HG02588 (cell line): ENCODE data around the gene NLRP5.
"Not testable (repeated sequence)": the region's sequence is repeated elsewhere in the genome, so short reads cannot be mapped to it uniquely, and the experiment has no call there.

Source experiments
- ATAC-seq: cut with Tn5 transposase; IDR thresholded peaks from one replicate; pipeline ENCODE4 v1.9.1; 2021; ENCODE audit warnings: mild to moderate bottlenecking, moderate library complexity; ENCODE audit not compliant: unreplicated experiment

The NLRP5 gene

DNA sequence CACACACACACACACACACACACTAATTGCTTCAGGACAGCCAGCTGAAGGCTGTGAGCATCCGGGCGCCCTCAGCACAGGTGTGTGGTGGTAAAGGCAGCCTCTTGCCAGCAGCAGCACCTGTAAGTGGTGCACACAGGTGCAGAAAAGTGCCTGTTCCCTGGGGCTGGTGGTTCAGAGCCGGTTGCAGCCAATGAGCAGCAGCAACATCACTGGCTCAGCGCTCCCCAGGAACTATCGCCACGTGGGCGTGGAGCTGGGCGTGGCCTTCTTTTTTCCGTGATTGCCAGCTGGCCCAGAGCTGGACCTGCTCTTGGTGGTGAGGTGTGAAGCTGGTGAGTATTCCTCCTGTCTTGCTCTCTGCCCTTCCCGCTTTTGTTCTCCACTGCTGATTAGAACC lies at the start of gene NLRP5:
Gene NLRP5 (plus strand): TSS at position 289 of the 400 bp plus-strand sequence.
- no peak for ATAC-seq

DNA sequence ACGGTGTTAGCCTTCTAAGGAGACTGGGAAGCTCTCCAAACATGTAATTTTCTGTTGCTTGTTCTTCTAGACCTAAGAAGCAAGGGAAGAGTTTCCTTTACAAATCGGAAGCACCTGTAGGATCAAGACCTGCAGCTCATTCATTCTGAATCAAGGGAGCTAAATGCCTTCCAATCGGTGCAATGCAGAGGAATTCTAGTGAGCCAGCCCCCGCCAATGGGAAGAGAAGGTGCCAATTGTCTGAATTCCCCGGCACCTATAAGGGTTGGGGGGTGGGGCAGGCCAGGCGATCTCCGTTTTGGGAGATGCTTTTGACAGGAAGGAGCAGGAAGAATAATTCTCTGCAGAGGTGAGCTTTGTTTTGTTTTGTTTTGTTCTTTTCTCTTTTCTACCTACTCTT lies 47.4 kb upstream of the NLRP5 start:
- ATAC-seq = no peak

DNA sequence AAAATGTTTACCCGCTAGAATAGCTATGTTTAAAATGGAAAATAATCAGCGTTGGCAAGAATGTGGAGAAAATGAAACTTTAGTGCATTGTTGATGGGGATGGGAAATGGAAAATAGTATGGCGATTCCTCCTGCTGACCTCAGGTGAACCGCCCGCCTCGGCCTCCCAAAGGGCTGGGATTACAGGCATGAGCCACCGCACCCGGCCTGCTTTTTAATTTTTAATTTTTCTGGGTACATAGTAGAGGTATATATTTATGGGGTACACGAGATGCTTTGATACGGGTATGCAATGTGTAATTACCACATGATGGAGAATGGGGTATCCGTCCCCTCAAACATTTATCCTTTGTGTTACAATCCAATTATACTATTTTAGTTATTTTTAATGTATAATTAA lies 46.3 kb upstream of the NLRP5 start:
- no peak for ATAC-seq

DNA sequence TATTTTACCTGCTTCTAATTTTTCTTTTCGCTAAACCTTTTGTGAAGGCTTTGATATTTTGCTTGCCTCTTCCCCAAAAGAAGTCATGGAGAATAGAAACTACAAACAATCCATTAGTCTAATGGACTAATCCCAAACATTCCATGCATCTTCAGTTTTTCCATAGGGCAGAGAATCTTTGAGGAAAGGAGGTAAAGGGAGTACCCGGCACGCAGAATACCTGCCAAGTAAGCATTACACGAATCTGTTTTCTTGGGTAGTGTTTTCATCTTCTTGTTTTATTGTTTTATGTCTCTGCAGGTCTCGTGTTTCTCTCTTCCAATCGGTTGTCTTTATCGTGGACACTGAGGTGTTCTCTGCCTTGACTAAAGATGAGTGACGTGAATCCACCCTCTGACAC lies 39.0 kb upstream of the NLRP5 start, which contains the start of gene NLRP8:
Gene NLRP8 (plus strand): TSS at position 301 of the 400 bp plus-strand sequence.
- no peak for ATAC-seq

DNA sequence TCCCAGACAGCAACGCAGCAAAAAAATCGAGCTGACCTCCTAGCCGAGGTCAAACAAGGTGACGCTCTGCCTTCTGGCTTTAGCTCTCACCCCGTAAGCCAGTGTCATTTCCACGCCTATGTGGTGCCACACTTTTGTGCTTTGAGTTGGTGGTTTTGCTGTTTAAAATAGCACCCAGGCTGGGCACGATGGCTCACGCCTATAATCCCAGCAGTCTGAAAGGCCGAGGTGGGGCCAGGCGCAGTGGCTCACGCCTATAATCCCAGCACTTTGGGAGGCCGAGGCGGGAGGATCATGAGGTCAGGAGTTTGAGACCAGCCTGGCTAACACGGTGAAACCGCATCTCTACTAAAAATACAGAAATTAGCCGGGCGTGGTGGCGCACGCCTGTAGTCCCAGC lies 36.0 kb upstream of the NLRP5 start:
- not testable (repeated sequence) for ATAC-seq

DNA sequence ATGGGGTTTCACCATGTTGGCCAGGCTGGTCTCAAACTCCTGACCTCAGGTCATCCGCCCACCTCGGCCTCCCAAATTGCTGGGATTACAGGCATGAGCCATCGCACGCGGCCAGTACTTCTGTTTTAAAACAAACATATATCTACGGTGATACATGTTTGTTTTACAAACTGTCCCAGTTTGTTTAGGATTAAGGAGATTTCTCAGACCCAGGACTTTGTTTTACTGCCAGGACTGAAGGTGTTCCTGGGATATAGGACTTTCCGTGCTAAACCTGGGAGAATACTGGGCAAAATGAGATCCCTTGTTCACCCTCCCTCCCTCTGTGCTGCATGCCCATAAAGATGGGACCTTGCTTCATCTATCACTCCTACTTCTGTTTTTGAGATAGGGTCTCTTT lies 30.1 kb upstream of the NLRP5 start:
- ATAC-seq = no peak

DNA sequence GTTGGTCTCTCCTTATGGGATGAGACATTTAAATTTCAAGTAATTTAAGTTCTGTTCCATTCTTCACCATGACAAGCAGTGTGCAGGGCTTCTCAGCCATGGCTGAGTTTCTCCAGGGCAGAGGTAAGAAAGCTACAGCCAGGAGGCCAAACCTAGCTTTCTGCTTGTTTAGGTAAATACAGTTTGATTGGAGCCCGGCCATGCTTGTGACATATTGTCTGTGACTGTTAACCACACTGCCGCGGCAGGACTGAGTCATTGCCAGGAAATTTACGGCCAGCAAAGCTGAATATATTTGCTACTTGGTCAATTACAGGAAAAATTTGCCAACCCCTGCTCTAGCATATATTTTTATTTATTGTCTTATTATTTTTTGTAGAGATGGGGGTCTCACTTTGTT lies 28.2 kb upstream of the NLRP5 start:
- no peak for ATAC-seq

DNA sequence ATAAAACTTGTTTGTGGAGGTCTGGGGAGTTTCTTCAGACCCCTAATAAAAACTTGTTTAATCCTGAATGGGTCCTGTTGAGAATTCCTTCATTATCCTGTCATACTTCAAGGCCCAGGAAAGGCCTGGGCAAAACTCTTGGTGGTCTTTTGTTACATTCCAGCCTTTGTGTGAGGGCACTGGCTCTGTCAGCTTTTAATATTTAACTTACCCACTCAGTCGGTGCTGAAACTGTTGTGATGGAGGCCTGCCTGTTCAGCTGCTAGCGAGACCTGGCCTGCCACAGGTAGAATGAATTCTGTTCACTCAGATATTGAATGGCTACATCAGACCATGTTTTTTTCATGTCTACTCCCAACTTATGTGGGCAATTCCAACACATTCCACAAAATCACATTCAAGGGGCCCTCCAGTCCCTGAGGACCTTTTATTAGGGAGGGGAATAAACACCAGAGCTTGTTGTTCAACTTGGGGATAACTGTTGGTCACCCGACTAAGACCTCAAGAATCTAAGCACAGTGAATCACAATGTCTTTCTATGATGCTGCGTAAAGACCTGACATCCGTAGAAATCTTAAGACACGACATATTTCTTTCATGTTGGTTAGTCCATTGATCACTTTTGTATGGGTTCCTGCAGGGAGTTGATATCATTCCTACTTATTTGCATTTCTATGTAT lies 26.4 kb upstream of the NLRP5 start:
- no peak for ATAC-seq

DNA sequence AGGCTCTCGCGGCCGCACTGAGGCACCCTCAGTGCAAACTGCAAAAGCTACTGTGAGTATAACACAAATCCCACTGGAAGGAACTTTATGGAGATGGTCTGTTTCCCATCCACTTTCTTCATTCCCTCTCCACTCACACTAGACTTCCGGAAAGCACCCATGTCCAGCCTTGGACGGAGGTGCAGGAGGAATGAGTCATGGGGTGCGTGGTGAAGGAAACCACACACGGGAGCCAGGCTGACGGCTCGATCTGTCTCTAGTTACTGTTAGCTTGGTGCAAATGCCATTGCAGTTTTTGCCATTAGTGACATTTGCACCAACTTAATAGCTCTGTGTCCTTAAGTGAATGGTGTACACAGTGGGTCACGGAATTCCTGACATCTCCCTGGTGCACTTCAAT lies 24.4 kb upstream of the NLRP5 start:
- no peak for ATAC-seq

DNA sequence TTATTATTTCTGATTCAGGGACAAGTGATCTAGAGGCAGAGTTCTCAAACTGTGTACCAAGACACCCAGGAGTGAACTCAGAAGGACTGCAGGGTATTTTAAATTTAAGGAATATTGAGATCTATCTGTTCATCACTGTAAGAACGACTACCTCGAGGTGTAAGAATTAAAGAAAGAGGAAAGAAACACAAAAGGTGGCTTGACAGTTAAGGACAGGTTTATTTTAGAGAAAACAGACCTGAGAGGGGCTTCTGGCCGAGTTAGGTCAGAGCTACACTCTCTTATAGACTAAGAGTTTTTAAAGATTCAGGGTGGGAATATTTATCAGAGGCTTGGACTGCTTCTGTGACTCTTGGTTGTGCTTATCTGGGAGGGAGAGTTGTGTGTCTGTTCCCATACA lies 12.6 kb upstream of the NLRP5 start:
- ATAC-seq = no peak

DNA sequence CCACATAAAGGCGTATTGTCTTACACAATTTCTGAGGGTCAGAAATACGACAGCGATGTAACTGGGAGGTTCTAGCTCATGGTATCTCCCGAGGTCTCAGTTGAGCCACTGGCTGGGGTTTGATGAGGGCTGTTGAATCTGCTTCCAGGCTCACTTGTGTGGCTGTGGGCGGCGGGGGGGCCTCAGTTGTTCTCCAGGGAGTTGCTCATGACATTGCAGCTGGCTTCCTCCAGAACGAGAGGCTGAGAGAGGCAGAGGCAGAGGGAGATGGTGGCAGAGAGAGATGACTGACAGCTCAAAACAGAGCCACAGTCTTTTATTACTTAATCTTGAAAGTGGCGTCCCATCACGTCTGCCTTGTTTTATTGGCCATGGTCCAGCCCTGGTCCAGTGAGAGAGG lies 6.2 kb upstream of the NLRP5 start:
- no peak for ATAC-seq

DNA sequence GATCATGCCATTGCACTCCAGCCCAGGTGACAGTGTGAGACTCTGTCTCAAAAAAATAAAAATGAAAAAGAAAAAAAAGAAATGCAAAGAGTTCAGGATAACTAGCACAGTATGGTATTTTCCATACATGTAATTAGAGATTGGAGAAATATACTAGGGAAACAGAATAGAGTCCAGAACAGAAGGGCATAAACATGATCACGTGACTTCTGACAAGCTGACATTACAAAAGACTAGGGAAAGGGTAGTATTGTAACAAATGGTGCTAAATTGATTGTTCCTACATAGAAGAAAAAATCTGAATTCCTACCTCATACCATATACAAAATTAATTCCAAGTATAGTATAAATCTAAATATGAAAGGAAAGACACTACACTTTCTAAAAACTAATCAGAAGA lies 1.3 kb upstream of the NLRP5 start:
- ATAC-seq = no peak

DNA sequence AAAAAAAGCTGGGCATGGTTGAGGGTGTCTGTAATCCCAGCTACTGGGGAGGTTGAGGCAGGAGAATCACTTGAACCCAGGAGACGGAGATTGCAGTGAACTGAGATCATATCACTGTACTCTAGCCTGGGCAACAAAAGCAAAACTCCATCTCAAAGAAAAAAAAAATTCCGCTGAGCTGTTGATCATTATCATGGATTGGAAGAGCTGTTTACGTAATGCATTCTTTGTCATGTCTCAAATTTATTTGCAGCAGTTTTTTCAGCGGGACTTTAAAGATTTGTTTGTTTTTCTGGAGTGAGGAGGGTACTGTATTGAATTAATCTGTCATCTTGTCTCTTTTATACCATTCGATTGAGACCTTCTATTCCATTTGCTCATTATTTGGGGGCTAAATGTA lies 4.3 kb downstream of the NLRP5 start:
- no peak for ATAC-seq

DNA sequence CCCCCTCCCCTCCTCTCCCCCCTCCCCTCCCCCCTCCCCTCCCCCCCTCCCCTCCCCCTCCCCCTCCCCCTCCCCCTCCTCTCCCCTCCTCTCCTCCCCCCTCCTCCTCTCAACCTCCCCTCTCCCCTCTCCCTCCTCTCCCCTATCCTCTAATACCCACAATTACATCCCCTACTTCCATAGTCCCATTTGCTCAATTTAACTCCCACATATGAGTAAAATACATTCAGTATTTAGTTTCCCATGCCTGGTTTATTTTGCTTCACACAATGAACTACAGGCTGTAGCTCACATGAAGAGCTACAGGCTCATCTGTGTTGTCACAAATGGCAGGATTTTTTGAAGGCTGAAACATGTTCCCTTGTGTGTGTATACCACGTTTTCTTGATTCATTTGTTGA lies 6.9 kb downstream of the NLRP5 start:
- no peak for ATAC-seq

DNA sequence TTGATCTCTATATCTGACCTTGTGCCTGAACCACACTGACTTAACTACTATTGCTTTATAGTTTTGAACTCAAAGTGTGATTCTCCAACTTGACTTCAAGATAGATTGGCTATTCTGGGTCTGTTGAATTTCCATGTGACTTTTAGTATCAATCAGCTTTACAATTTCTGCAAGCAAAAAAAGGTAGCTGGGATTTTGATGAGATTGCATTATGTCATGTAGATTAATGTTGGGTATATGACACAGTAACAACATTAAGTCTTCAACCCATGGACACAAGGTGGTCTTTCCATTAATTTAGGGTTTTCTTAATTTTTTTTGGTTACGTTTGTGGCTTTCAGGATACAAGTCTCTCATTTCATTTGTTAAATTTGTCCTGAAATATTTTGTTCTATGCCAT lies 28.2 kb downstream of the NLRP5 start:
- ATAC-seq = no peak

DNA sequence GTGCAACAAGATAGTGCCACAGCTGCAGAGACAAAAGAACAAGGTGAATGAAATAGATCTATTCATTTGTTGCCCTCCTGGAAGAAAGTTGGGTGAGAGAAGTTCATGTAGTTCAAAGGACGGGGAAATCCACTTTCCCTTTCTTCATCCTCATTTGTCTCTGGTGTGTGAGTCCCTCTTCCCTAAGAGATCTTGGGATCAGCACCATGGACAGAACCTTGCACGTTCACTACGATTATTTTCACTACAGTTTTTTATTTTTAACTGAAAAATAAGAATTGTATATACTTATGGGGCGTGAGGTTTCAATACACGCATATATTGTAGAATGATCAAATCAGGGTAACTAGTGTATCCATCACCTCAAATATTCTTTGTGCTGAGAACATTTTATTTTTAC lies 29.2 kb downstream of the NLRP5 start:
- no peak for ATAC-seq

DNA sequence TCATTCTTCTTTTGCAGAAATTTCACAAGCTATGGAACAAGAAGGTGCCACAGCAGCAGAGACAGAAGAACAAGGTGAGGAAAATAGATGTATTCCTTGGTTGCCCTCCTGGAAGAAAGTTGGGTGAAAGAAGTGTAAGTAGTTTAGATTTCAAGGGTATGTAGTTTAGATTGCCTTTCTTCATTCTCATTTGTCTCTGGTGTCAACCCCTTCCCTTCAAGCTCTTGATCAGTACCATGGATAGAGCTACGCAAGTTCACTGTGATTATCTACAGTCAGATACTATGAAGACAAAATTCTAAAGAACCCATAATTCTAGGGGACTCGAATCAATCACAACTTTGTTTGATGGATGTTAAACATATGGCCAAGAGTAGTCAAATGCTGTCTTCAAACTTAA lies 32.8 kb downstream of the NLRP5 start:
- ATAC-seq = not testable (repeated sequence)

DNA sequence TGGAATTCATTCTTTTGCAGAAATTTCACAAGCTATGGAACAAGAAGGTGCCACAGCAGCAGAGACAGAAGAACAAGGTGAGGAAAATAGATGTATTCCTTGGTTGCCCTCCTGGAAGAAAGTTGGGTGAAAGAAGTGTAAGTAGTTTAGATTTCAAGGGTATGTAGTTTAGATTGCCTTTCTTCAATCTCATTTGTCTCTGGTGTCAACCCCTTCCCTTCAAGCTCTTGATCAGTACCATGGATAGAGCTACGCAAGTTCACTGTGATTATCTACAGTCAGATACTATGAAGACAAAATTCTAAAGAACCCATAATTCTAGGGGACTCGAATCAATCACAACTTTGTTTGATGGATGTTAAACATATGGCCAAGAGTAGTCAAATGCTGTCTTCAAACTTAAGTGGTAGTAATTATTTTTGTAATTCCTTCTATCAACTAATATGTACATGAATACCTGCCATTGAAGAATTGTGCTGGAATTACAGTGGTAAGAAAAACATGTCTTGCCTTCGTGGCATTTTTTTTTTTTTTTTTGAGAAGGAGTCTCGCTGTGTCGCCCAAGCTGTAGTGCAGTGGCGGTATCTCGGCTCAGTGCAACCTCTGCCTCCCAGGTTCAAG lies 33.9 kb downstream of the NLRP5 start:
- not testable (repeated sequence) for ATAC-seq

DNA sequence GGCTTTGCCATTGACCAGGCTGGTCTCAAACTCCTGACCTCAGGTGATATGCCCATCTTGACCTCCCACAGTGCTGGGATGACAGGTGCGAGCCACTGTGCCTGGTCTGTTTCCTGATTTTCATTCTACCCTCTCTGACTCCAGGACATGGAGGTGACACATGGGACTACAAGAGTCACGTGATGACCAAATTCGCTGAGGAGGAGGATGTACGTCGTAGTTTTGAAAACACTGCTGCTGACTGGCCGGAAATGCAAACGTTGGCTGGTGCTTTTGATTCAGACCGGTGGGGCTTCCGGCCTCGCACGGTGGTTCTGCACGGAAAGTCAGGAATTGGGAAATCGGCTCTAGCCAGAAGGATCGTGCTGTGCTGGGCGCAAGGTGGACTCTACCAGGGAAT lies 40.2 kb downstream of the NLRP5 start:
- ATAC-seq = no peak

DNA sequence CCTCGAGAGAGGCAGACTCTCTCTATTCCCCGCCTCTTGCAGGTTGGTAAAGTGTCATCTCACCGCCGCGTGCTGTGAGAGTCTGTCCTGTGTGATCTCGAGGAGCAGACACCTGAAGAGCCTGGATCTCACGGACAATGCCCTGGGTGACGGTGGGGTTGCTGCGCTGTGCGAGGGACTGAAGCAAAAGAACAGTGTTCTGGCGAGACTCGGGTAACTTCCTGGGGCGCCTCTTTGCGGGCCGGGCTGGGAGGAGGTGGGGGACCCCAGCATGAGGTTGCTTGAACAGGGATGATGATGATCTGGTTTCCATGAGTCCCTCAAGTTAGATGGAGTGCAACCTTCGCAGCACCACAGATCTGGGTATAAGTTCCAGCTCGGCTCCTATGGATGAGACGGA lies 67.0 kb downstream of the NLRP5 start:
- ATAC-seq = no peak

DNA sequence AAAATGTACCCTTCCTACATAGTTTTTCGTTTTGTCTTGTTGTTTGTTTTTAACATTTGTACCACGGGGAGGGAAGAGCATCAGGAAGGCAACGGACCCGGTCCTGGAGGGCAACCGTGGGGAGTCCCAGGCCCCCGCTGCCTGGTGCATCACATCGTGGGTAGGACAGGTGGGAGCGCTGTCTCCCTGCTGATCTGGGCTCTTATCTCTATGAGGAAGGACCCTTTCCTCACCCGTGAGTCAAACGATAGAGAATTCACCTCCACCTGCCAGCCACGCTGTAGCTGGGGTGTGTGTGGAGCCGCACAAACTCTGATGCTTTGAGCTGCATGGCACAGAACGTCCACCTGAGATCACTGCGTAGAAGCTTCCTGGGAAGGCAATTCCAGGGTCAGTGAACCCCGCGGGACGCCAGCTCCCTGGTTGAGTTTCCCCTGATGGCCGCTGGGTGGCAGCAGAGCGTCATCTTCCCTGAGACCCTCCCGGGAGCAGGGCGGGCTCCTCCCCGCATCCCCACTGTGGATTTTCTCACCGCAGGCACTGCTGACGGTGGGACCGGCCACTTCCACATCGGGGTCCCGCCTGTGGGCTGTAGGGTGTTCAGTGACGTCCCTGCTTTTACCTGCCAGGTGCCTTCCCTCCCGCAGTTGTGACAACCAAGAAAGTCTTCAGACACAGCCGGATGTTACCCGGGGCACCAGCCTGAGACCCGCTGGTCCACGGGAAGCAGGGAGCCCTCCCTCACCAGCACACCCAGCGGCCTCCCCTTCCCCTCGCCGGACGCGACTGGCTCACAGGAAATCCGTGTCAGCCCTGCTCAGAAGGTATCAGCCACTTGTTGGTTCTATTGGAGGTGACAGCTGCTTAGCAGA lies 79.8 kb downstream of the NLRP5 start:
- no peak for ATAC-seq

DNA sequence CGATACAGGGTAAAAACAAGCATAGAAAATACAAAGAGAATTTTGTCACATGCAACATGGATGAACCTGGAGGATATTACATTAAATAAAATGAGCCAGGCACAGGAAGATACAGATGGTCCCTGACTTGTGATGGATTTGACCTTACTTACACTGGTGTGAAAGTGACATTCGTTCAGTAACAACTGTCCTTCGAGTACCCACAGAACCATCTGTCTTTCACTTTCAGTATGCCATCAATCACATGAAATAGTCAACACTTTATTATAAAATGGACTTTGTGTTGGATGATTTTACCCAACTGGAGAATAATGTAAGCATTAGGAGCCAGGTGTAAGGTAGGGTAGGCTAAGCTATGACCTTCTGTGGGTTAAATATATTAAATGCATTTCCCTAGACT lies 83.1 kb downstream of the NLRP5 start:
- ATAC-seq = no peak
